GM18867 (cell line): ENCODE results near the gene DPH3.
A peak's percentile ranks its signal among the peaks of the same experiment; 100 is the strongest.

Experiments
- ATAC-seq: cut with Tn5 transposase; IDR thresholded peaks from one replicate; pipeline ENCODE4 v1.9.1; 2021; ENCODE audit warnings: mild to moderate bottlenecking, moderate library complexity; ENCODE audit not compliant: unreplicated experiment

Gene DPH3

GRCh38 chr3:16294844-16295243, 30.1 kb upstream of the DPH3 start:
- no peak for ATAC-seq

- ATAC-seq, result no peak
These were observed 26.1 kb upstream of the DPH3 start for GRCh38 chr3:16290827-16291196.

- no peak for ATAC-seq
These were observed 25.5 kb upstream of the DPH3 start for GRCh38 chr3:16290007-16290826.

DNA sequence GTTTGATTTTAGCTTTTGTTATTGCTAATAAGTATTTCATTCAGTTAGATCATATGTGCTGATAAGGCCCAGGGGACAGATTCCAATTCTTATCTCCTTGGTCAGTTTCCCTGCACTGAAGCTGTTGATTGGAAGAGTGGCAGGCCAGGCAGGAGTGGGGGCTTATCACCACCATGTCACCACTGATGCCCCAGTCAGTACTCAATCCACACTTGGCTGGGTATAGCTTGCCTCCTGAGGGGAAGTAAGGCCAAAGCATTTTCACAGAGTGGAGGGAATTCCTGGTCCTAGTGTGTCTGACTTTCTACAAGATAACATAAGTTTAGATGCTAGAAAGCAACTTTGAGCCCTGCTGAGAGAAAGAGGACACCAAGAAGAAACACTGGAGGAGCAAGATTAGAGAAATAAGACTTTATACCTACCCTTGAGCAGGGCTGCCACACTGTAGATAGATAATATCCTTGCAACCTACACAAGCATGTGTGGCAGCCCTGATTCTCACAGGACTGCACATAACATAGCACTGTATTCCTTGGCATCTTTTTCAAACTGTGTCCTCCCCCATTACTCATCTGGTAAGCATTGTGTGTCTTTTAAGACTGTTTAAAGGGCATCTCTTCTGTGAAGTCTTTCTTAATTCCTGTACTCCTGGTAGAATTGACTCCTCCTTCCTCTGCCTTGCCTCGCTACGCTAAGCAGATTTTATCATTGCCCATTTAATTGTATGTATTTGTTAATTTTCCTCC, 24.6 kb upstream of the DPH3 start:
- ATAC-seq, result no peak

DNA sequence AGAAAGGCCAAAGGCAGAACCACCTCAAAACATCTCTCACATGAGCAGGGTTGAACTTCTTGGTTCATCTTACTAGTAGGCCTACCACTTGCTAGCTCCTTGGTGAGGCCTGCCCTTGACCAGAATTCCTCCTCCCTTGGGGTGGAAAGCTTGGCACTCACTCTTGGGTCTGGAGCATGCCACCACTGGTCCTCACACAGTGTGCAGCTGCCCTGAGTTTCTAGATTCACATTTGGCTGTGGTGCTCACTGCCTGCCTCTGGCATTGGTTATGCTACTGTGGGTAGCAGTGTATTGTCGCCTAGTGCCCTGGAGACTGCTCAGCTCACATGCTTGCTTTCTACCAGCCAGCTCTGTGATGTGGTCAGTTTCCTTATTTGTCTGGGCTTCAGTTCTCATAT, 23.9 kb upstream of the DPH3 start:
- no peak for ATAC-seq

GRCh38 chr3:16286751-16287543, 22.2 kb upstream of the DPH3 start:
- ATAC-seq, result peak; percentile 14

- peak; percentile 87 for ATAC-seq
These were observed 21.4 kb upstream of the DPH3 start for GRCh38 chr3:16286161-16286560.

GRCh38 chr3:16284633-16285032, 19.9 kb upstream of the DPH3 start:
- no peak for ATAC-seq

DNA sequence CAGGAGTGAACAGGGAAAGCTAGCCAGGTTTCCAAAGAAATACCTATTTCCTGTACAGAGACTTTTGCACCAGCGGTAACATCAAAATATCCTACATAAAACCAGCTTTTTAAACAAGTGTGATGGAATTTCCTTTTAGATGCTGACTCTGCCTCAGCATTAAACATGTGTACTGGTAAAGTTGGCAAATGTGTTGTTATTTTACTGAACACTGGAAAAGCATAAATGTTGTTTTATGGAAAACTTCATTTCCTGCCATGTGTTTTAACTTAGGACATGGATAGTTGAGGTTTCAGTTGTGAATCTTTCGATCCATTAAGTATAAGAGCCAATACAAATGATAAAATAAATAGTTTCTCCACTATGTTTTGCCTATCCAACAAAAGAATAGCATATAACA, 15.9 kb upstream of the DPH3 start:
- no peak for ATAC-seq

- ATAC-seq, result no peak
These were observed 14.5 kb upstream of the DPH3 start for GRCh38 chr3:16279010-16279801.

- ATAC-seq, result no peak
These were observed 12.7 kb upstream of the DPH3 start for GRCh38 chr3:16277471-16277870.

GRCh38 chr3:16273867-16274266, 9.1 kb upstream of the DPH3 start:
- ATAC-seq, result no peak

GRCh38 chr3:16272588-16272987, 7.8 kb upstream of the DPH3 start:
- ATAC-seq, result no peak

DNA sequence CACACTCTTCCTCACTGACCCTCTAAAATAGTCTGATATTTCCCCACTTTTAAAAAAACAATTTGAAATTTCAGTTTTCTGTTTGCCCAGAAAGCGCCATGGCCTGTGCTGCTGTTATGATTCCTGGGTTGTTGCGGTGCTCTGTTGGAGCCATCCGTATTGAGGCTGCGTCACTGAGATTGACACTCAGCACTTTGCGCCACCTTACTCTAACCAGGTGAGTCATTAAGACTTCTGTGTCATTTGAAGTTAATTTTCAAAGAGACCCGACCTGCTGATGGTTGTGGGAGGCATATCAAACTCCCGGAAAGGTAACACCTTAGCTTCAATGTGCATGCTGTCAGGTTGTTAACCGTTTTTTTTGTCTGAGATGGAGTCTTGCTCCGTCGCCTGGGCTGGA, 6.1 kb upstream of the DPH3 start:
- ATAC-seq, result no peak

DNA sequence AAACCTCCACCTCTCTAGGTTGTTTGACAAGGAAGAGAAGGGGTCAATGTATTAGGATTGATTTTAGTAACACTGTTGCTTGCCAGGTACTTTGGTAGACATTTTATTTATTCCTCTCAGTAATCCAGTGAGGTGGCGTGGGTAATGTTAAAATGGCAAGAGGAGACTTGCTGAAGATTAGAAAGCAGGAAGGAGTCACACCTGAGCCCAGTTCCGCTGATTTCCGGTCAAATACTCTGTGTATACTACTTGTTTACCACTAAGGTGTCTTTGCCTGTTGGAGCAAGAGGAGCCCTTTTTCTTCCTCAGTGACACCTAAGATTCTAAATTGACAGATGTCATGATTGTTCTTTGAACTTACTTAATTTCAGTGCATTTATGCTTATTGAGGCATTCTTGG, 2.0 kb upstream of the DPH3 start:
- no peak for ATAC-seq

- ATAC-seq, result no peak
These were observed 678 bp upstream of the DPH3 start for GRCh38 chr3:16265455-16265786.

GRCh38 chr3:16264174-16264707, 502 bp downstream of the DPH3 start:
- ATAC-seq, result peak; percentile 2

DNA sequence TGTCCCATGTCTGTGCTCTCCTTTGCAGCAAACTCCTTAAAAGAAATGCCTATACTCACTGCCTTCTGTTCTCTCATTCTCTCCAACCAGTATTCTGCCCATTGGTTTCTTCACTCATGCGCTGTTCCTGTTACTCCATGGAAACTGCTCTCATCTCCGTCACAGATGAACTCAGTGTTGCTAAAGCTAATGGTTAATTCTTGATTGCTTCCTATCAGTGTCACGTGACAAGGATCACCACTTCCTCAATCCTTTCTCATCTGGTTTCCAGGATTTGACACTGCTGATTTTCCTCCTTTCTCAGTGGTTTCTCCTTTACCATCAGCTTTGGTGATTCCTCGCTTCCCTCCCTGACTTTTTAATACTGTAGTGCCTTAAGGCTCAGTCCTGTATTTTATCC, 2.6 kb downstream of the DPH3 start:
- ATAC-seq, result no peak

DNA sequence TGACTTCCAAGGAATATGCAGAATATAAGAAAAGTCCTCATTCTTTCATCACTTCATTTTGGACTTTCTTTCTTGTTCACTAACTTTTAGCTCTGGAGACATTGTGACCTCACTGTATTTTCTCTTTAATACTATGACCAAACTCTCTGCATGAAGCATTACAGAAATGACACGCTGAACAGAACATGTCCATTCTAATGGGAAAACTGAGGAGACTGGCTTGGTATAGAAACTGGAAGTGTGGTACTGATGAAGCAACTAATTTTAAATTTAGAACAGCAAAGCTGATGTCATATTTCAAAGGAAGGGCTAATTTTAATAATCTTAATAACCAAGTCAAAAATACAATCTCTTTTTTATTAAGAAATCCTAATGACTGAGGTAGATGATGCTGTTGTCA, 4.7 kb downstream of the DPH3 start:
- ATAC-seq, result no peak

GRCh38 chr3:16258866-16259265, 5.9 kb downstream of the DPH3 start:
- no peak for ATAC-seq

GRCh38 chr3:16258177-16258576, 6.6 kb downstream of the DPH3 start:
- ATAC-seq, result no peak
